ENCODE measurements around the gene IER5.
A peak's percentile ranks its signal among the peaks of the same experiment; 100 is the strongest.
"Not testable (repeated sequence)": the region's sequence is repeated elsewhere in the genome, so short reads cannot be mapped to it uniquely, and the experiment has no call there.

IER5 gene

DNA sequence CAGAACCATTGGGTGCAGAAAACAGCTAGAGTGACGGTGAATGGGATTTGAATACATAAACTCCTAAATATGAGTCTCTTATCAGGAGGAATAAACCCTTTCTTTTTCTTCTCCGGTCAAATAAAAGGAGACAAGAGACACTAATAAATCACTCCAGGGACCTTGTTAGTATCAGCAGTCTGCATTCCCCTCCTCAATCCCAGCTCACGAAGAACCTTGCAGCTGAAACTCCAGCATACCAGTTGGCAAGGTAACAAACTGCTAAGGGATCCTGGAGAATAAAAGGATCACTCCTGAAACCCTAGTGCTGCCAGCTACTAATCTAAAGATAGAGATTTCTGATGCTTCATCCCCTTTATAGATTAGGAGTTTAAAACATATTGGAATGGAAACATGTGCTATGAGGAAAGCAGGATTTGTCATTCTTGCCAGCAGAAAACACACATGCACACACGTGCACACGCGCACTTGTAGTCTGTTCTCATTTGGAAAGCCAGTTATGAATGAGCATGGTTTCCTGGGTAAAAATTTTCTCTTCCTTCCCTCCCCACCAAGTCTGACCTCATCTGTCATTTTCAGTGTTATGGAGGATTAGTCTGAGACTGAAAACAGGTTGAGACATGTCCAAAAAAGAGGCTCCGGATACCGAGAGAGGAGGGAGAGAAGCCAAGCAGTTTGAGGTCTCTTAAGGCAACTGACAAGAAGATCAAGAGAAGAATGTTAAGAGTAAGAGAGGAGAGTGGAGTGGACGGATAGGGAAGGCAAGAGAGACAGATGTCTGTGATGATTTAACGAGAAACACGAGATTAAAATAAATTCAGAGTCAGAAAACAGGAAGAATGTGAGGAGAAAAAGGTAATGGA lies 10.9 kb downstream of the IER5 start:
- DNase-seq = no peak

- DNase-seq = no peak
These were observed 11.8 kb downstream of the IER5 start for GRCh38 chr1:181100015-181100905.

GRCh38 chr1:181100934-181101333 lies 12.4 kb downstream of the IER5 start:
- no peak for DNase-seq

DNA sequence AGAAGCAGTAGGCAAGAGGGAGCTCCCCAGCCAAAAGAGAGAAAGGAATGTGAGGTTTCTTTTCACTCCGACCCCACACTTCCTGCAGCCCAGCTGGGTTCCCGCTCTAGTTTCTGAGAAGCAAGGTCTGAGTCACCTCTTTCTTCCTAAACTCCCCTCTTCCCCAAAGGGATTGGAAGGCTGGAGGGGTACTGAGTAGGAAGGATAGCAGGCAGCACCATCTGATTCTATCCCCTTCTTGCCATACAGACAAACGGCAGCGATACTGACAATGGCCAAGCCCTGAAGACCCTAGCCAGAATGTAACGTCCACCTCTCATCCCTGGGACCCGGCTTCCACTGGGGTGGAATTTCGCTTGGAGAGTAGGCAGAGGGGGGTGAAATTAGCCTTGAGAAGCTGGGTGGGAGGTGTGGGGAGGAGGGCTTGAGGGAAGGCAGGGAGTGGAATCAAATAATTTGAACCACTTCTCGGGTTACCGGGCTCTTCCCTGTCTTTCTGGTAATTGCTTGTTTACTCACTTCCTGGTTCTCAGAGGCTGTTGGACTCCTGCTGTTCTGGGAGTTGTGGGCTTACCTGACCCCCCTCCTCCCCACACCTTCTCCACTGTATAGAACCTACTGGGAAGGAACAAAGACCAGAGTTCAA lies 13.2 kb downstream of the IER5 start:
- no peak for DNase-seq

DNA sequence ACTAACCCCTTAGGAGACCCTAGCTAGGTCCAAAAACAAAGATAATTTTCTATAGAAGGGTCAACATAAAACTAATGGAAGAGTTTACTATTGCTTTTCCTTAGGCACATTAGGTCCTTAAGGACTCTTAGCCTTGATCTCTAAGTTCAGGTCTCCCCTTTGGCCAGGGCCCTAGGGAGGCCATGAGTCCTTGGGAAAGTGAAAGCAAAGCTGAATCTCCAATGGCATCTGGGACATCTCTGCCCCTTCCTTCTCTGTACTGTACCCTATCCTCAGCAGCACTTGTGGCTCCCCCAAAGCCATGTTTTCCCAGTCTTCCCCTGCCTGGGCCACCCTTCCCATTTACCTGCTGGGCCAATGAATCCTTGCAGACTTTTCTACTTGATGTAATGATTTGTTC lies 14.3 kb downstream of the IER5 start:
- no peak for DNase-seq

DNA sequence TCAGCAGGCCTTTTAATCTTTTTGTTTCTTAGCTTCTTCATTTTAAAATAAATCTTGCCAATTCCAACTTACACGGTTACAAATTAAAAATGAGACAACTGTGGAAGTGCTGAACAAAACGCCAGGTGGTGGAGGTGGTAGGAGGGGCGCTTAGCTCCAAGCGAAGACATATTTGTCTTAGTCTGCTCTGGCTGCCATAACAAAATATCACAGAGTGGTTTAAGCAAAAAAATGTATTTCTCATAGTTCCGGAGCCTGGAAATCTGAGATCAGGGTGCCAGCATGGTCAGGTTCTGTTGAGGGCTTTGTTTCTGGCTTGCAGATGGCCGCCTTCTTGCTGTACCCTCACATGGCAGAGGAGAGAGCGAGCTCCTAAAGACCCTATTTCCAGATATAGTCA lies 14.9 kb downstream of the IER5 start:
- DNase-seq = no peak

GRCh38 chr1:181104042-181104789 lies 15.7 kb downstream of the IER5 start:
- DNase-seq = no peak

DNA sequence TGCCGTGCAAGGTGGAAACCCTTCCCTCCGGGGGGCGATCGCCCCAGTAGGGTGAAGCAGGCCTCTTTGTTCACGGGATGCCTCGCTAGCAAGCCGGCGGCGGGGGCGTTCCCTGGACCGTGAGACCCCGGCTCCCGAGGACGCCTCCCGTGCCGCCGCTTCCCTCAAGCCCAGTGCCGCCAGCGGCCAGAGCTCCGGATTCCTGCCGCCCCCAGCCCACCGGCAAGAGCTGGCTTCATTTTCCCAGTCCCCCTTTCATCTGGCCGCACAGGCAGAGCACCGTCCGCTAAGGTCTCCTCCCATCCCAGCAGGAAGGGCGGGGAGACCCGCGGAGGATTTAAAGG lies 16.3 kb downstream of the IER5 start:
- DNase-seq = peak; percentile 59

DNA sequence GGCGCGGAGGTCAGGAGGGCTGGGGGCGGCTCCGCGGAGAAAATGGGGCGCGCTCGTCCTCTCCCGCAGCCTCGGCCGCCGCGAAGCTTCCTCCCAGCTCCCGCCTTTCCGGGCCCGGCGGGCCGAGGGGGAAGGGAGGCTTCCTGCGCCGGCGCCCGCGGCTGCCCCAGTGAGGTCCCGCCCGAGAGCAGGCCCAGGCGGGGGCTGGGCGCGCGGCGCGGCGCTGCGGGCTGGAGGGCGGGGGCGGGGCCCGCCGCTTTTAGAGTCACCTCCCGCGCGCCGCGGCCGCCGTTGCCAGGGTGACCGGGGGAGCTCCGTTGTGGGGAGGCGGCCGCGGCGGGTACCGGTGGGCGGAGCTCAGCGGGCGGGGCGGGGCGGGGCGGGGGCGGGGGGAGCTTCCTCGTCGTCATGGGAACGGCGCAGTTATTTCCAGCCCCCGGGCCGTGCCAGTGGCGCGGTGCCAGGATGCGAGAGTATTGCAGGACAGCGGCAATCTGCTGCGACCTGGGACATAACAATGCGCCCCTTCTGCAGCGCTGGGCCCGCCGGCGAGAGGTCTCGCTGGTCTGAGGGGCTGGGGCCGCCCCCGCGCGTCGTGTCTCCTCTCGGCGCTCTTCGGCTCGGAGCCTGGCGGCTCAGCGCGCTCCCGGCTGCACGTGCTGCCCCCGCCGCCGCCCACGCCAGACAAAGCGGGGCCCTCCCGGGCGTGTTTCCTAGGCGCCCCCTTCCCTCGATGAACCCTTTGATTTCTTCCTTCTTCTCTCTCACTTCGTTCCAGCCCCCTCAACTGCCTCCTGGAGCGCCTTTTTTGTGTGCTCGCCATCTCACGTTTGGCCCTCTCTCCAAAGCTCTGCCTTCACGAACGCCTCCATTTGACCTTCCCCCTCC lies 16.9 kb downstream of the IER5 start:
- peak; percentile 96 for DNase-seq

DNA sequence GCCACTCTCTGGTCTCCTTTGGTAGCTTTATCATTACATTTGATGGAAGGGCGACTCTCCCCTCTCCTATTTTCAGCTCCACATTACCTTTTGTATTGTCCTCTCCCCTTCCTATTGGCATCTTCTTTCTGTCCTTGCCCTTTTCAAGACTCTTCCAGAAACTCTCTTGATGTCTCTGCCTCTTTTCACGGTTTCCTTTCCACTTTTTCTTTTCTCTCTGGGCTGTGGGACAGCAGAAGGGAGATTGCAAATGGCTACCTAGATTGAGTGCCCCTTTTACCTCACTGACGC lies 17.5 kb downstream of the IER5 start:
- no peak for DNase-seq

DNA sequence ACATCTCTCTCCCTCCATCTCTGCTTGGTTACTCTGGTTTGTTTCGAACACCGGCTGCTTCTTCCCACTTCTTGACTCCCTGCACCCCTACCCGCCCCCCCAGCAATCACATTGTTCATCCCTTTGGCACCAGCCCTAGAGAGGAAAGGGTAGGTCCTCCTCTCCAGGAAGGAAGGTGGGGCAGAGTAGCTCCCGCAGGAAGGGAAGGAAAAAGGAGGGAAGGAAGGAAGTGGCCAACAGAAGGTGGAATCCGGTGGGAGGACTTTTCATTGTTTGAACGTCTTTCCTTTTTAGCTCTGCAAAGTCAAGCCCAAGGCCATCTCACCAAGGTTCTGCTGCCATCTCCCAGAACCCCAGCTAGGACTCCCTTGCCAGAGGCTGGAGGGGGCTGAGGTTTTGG lies 18.0 kb downstream of the IER5 start:
- no peak for DNase-seq

DNA sequence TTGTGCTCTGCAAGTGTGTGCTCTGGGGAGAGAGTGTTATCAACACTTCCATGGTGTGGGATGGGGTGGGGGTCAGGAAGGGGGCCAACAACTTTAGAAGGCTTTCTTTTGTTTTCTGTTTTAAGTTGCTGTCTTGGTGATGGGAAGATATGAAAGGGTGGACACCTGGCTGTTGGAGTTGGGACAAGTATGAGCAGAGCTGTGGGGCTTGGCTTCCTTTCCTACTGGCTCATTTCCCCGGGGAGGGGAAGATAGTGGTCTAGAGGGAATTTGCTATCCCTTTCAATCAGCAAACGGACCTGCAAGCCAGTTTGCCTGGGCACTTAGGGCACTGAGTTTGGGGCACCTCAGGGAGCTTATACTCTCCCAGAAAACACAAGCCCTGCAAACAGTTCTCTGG lies 19.2 kb downstream of the IER5 start:
- DNase-seq = no peak

DNA sequence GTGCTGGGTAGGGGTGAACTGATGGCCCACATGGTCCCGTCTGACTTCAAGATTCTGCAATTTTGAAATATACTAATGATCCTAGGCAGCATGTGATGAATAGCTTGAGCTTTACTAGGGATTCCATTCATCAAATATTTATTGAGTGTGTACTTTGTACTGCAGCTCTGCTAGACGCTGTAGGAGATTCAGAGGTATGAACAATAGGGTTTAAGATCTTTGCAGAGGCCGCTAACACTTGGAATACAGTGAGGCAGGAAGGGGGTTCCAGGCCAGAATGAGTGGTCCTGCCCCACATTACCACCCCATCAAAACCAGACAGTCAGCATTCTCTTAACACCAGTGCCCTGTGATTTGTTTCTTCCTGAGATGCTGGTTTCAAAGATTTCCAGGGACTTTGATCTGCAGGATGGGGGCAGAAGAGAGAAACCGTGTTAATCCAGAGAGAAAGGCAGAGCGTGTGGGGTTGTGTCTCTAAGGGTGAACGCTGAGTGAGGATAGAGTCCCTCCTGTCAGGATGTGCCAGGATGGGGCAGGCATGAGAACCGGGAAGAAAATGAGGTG lies 19.9 kb downstream of the IER5 start:
- no peak for DNase-seq

DNA sequence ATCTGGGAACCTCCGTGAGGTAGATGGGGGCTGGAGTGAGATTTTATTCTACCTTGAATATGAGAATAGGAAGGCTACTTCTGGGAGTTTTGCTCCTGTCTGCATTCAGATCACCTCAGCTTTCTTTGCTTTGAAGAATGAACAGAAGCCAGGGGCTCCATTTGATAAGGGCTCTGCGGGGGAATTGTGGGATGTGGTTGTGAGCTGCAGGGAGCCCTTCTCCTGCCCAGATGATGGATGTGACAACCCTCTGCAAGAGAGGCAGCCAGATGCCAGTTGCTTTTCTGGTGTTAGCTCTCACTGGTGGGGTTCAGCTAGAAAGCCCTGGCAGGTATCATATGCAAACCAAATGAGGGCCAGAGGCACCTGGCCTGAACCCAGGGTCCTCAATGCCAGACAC lies 21.5 kb downstream of the IER5 start:
- DNase-seq = no peak

DNA sequence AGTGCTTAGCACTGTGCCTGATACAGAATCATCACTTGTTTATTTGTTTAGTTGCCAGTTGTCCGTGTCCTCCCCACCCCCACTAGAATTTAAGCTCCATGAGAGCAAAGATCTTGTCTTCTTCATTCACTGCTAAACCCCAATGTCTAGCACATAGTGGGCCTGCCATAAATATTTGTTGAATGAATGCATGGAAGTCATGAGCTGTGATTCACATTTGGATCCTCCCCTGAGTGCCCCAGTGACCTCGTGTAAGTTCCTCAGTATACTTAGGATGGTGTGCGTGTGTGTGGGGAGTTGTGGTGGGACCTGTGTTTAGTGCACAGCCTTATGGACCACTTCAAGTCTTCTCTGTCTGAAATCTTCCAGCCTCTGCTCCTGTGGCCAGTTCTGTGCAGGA lies 23.1 kb downstream of the IER5 start:
- no peak for DNase-seq

- no peak for DNase-seq
These were observed 23.8 kb downstream of the IER5 start for GRCh38 chr1:181112071-181112929.

GRCh38 chr1:181113059-181113641 lies 24.6 kb downstream of the IER5 start:
- DNase-seq = no peak

DNA sequence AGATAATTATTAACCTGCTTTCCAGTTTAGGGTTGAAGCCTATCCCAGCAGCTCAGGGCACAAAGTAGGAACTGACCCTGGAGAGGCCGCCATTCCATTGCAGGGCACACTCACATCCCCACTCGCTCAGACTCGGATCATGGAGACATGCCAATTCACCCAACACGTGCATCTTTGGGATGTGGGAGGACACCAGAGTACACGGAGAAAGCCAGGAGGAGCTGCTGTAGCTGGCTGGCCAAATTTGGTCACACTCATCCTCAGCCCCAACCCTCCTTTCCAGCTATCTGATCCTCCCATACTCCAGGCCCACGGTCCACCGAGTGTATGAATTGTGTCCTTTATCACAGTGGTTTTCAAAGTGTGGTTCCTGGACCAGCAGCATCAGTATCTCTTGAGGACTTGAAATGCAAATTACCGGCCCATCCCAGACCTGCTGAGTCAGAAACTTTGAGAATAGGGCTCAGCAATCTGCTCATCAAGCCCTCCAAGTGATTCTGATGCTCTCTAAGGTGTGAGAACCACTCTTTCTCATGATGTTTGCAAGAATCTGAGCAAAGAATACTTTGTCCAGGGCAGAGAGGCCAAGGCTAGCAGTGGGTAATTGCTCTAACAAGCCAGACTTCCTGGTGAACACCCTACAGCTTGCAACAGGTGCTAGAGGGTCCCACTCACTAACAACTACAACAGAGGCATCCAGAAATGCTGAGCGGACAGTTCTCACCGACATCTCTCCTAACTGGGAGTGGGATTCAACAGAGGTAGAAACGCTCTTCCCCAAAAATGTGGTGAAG lies 26.3 kb downstream of the IER5 start:
- no peak for DNase-seq

DNA sequence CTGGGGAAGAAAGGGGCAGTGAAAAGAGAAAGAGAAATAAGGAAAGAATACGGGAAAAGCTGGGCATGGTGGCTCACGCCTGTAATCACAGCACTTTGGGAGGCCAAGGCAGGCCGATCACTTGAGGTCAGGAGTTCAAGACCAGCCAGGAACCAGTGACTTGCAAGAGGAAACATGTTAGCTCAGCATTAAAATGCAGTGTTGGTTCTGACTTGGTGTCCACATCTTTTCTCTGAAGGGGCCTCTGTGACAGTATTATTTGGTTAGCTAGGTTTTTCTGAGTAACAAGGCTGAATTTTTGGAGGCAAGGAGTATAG lies 26.8 kb downstream of the IER5 start:
- DNase-seq = no peak

- DNase-seq = not testable (repeated sequence)
These were observed 27.5 kb downstream of the IER5 start for GRCh38 chr1:181115971-181116370.

Data from CD4-positive, alpha-beta T cell treated with Interleukin-12 subunit alpha and Interleukin-12 subunit beta, for 1 hour (primary cell).